Left ventricle myocardium inferior (tissue), 1 donor: ENCODE data around the gene RABGAP1. TPM values are rescaled to one million over a fixed set of nuclear protein-coding genes. Genes with fewer than 3 reads are reported as not detected.

Experiments used
- DNase-seq: peaks from one replicate; pipeline ENCODE4 v3.0.0-alpha.2; 2020
- H3K27ac ChIP-seq: fragments of 200-600 bp; replicated peaks from 2 replicates; pipeline ENCODE4 v1.8.0; 2021
- H3K27me3 ChIP-seq: fragments of 200-600 bp; 2 replicates; pipeline ENCODE4 v1.8.0; 2021; ENCODE audit warnings: low read depth
- H3K36me3 ChIP-seq: fragments of 200-600 bp; 2 replicates; pipeline ENCODE4 v1.8.0; 2021
- H3K4me1 ChIP-seq: fragments of 200-600 bp; 2 replicates; pipeline ENCODE4 v1.8.0; 2021
- H3K4me3 ChIP-seq: fragments of 200-600 bp; 2 replicates; pipeline ENCODE4 v1.8.0; 2021; ENCODE audit warnings: mild to moderate bottlenecking, moderate library complexity
- H3K9me3 ChIP-seq: fragments of 200-600 bp; replicated peaks from 2 replicates; pipeline ENCODE4 v1.8.0; 2021
- CTCF ChIP-seq: fragments of 200-600 bp; IDR thresholded peaks from 2 replicates; pipeline ENCODE4 v1.8.0; 2021; ENCODE audit warnings: antibody characterized with exemption, mild to moderate bottlenecking, borderline replicate concordance
- intact Hi-C: fragments of 100-400 bp; cut with micrococcal nuclease; formaldehyde crosslinking; loops from one replicate; pipeline ENCODE4 v1.11.0; 2022
- total RNA-seq: library from RNA; stranded (reverse); fragmentation: NEBNext Ultra II Directional; extraction: Animal tissue kit (Norgen Biotek cat#: 25700); gene quantifications from one replicate; pipeline ENCODE4 v1.2.1, GENCODE V29; 2021
- donor health status: DM: no; HTN: yes; CAD: no; lungs with severe emphysema.

The RABGAP1 gene
- total RNA-seq, 1 donor from 2014 or later = 48.2 TPM

- Histone ChIP-seq H3K9me3 (no peaks in the 10 kb centered on the region), H3K36me3 (peaks cover 31% of the 10 kb centered on the region), H3K4me1 (peaks cover 6% of the 10 kb centered on the region), H3K4me3 (no peak overlapping the region), H3K27ac (no peak overlapping the region), H3K27me3 (no peaks in the 10 kb centered on the region)
- intact Hi-C loops = no loop called here
- no peak for TF ChIP-seq CTCF
- DNase-seq = no peak
Observed at GRCh38 chr9:123028136-123028535, 87.3 kb downstream of the RABGAP1 start.

GRCh38 chr9:123028973-123029372 is 88.2 kb downstream of the RABGAP1 start:
- H3K27me3 ChIP-seq = no peaks in the 10 kb centered on the region
- H3K4me1 ChIP-seq = peaks cover 12% of the 10 kb centered on the region
- no peak for TF ChIP-seq CTCF
- H3K36me3 ChIP-seq = peaks cover 23% of the 10 kb centered on the region
- H3K27ac ChIP-seq = no peak overlapping the region
- no peak for DNase-seq
- H3K9me3 ChIP-seq = no peaks in the 10 kb centered on the region
- H3K4me3 ChIP-seq = no peak overlapping the region
- intact Hi-C loops = no loop called here

- Histone ChIP-seq H3K27ac (no peak overlapping the region), H3K27me3 (no peaks in the 10 kb centered on the region), H3K9me3 (no peaks in the 10 kb centered on the region), H3K4me1 (peaks cover 27% of the 10 kb centered on the region), H3K4me3 (no peak overlapping the region), H3K36me3 (peaks cover 16% of the 10 kb centered on the region)
- intact Hi-C loops = no loop called here
- no peak for TF ChIP-seq CTCF
- no peak for DNase-seq
Observed at GRCh38 chr9:123031963-123032362, 91.1 kb downstream of the RABGAP1 start.

- Histone ChIP-seq H3K36me3 (peaks cover 16% of the 10 kb centered on the region), H3K4me1 (peaks cover 34% of the 10 kb centered on the region), H3K9me3 (no peaks in the 10 kb centered on the region), H3K4me3 (peak within 1 kb of the TSS; percentile 54), H3K27ac (peak within 1 kb of the TSS; percentile 46), H3K27me3 (no peaks in the 10 kb centered on the region)
- TF ChIP-seq CTCF = no peak
- intact Hi-C loops = no loop called here
- no peak for DNase-seq
Observed at GRCh38 chr9:123033352-123033751, 92.5 kb downstream of the RABGAP1 start, which contains the start of gene GPR21. Gene GPR21, plus strand, starts transcription at chr9:123033667. Its CDS starts 900 bp downstream, at chr9:123034567.

GRCh38 chr9:123033864-123034601 is 93.2 kb downstream of the RABGAP1 start:
- Histone ChIP-seq H3K27ac (peak overlapping the region; percentile 46), H3K4me3 (peak overlapping the region; percentile 54), H3K4me1 (peaks cover 39% of the 10 kb centered on the region), H3K36me3 (peaks cover 13% of the 10 kb centered on the region), H3K9me3 (no peaks in the 10 kb centered on the region), H3K27me3 (no peaks in the 10 kb centered on the region)
- TF ChIP-seq CTCF = no peak
- no peak for DNase-seq
- intact Hi-C loops = no loop called here
